KBM-7 (cell line): ENCODE measurements around the gene ABCC10.
"Not testable (repeated sequence)": the region's sequence is repeated elsewhere in the genome, so short reads cannot be mapped to it uniquely, and the experiment has no call there.

Source experiments
- DNase-seq: peaks from one replicate; pipeline ENCODE4 v3.0.0-alpha.2; 2015
- in situ Hi-C: fragments of 300-500 bp; cut with MboI; formaldehyde crosslinking; loops from 2 replicates; pipeline ENCODE4 v1.14.3; 2020; ENCODE audit warnings: low sequenced_read_pairs, low pct_unique_long_range_greater_than_20kb, mixed read lengths

The ABCC10 gene

GRCh38 chr6:43436577-43437282, 9.4 kb downstream of the ABCC10 start:
- DNase-seq = no peak
- in situ Hi-C loops = no loop called here

- in situ Hi-C loops = no loop called here
These were observed 10.4 kb downstream of the ABCC10 start for GRCh38 chr6:43437700-43438099.

GRCh38 chr6:43442935-43443334, 15.6 kb downstream of the ABCC10 start:
- no peak for DNase-seq
- in situ Hi-C loops = no loop called here

More at GRCh38 chr6:43437700-43438099, 10.4 kb downstream of the ABCC10 start:
- DNase-seq = no peak

- no peak for DNase-seq
- in situ Hi-C loops = no loop called here
These were observed 16.7 kb downstream of the ABCC10 start for GRCh38 chr6:43444036-43444435.

GRCh38 chr6:43444582-43444981, 17.2 kb downstream of the ABCC10 start:
- in situ Hi-C loops = no loop called here
- no peak for DNase-seq

GRCh38 chr6:43445576-43445975, 18.2 kb downstream of the ABCC10 start:
- DNase-seq = no peak
- in situ Hi-C loops = no loop called here

GRCh38 chr6:43447604-43448003, 20.3 kb downstream of the ABCC10 start:
- in situ Hi-C loops = no loop called here
- no peak for DNase-seq

GRCh38 chr6:43448916-43449315, 21.6 kb downstream of the ABCC10 start:
- in situ Hi-C loops = no loop called here
- DNase-seq = no peak

- in situ Hi-C loops = no loop called here
These were observed 23.4 kb downstream of the ABCC10 start for GRCh38 chr6:43450699-43451131.

GRCh38 chr6:43451348-43451747, 24.0 kb downstream of the ABCC10 start:
- DNase-seq = no peak
- in situ Hi-C loops = no loop called here

More at GRCh38 chr6:43450699-43451131, 23.4 kb downstream of the ABCC10 start:
- DNase-seq = no peak

GRCh38 chr6:43451939-43452338, 24.6 kb downstream of the ABCC10 start:
- no peak for DNase-seq
- in situ Hi-C loops = no loop called here

- in situ Hi-C loops = no loop called here
- no peak for DNase-seq
These were observed 25.6 kb downstream of the ABCC10 start for GRCh38 chr6:43452896-43453295.

- DNase-seq = no peak
- in situ Hi-C loops = no loop called here
These were observed 26.5 kb downstream of the ABCC10 start for GRCh38 chr6:43453831-43454230.

- in situ Hi-C loops = no loop called here
- no peak for DNase-seq
These were observed 27.0 kb downstream of the ABCC10 start for GRCh38 chr6:43454290-43454695.

- DNase-seq = peak; percentile 70
- in situ Hi-C loops = no loop called here
These were observed 27.6 kb downstream of the ABCC10 start for GRCh38 chr6:43454696-43455530.

GRCh38 chr6:43455531-43456428, 28.4 kb downstream of the ABCC10 start, which contains the start of gene DLK2:
Gene DLK2, minus strand, starts transcription at chr6:43455548. Its CDS starts 723 bp downstream, at chr6:43454825.
- peak; percentile 48 for DNase-seq
- in situ Hi-C loops = no loop called here

GRCh38 chr6:43457643-43458042, 30.3 kb downstream of the ABCC10 start:
- no peak for DNase-seq
- in situ Hi-C loops = no loop called here

- in situ Hi-C loops, DNase-seq: not testable (repeated sequence)
These were observed 30.8 kb downstream of the ABCC10 start for GRCh38 chr6:43458154-43458553.

- in situ Hi-C loops = no loop called here
These were observed 32.2 kb downstream of the ABCC10 start for GRCh38 chr6:43459535-43459934.

More at GRCh38 chr6:43459535-43459934, 32.2 kb downstream of the ABCC10 start:
- no peak for DNase-seq
